ENCODE measurements around the gene ENOSF1. TPM values are rescaled to one million over a fixed set of nuclear protein-coding genes. Genes with fewer than 3 reads are reported as not detected.

Gene ENOSF1
- polyA plus RNA-seq, 2 of the 4 experiments (the other 2 are of a cell fraction), result 27.3 to 30.0 TPM

DNA sequence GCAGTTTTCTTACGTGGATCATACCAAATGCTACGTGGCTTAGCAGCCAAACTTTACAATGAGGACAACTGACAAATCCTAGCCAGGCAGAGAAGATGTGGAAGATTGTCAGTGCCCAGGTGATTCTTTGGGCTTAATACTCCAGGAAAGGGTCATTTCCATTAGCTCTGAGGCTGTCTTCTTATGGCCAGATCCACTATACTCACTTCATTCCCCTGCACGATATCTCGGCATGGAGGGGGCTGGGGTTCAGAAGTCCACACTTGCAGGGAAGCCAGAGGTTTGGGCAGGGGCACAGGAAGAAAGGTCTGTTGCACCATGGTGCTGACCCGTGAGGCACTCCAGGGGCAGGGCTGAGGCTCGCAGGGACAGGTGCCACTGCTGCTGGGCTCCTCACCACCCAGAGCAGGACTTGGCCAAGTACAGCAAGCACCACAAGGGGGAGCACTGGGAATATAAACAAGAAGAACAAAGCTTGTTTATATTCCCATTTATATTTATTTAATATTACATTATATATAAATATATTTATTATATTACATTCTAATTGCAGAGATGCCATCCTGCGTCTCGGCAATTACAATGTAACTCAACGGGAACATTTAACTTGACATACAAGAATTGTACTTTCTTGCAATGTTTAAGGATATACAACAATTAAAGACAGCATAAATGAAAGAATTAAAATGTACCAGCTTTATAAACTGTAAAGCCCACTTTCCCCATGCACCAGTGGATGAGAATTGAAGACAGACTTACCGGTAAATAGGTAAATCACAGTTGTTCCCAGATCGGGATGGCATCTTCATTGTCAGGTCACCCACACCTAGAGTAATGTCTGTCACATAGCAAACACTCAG lies 88.4 kb downstream of the ENOSF1 start:
- peak; percentile 18 to 73 for DNase-seq (ENCODE audit: low read depth in 1 of 2, low spot score in 1 of 2)
- Histone ChIP-seq H3K4me3 (no peak overlapping the region), H3K9me3 (no peaks in the 10 kb centered on the region), H3K27ac (no peak overlapping the region), H3K4me2 (no peak overlapping the region), H3K4me1 (no peaks in the 10 kb centered on the region)
- no peak for FAIRE-seq
- ChIA-PET POLR2A (interaction anchor here (1.2 to 1.9 kb wide), 2 partner anchors 34 to 89 kb away, joined by 3 to 7 read pairs; partner anchors contain the start of genes ENOSF1 and TYMS), CTCF (interaction anchor here (0.6 to 7.7 kb wide), 37 partner anchors 9 to 368 kb away, joined by 3 to 94 read pairs (median 4); partner anchors contain the start of genes ENOSF1 and TYMS)
- TF ChIP-seq, protein P1, sequence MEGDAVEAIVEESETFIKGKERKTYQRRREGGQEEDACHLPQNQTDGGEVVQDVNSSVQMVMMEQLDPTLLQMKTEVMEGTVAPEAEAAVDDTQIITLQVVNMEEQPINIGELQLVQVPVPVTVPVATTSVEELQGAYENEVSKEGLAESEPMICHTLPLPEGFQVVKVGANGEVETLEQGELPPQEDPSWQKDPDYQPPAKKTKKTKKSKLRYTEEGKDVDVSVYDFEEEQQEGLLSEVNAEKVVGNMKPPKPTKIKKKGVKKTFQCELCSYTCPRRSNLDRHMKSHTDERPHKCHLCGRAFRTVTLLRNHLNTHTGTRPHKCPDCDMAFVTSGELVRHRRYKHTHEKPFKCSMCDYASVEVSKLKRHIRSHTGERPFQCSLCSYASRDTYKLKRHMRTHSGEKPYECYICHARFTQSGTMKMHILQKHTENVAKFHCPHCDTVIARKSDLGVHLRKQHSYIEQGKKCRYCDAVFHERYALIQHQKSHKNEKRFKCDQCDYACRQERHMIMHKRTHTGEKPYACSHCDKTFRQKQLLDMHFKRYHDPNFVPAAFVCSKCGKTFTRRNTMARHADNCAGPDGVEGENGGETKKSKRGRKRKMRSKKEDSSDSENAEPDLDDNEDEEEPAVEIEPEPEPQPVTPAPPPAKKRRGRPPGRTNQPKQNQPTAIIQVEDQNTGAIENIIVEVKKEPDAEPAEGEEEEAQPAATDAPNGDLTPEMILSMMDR (IDR thresholded peaks at IDR 0.05), result peak; percentile 62
- TF ChIP-seq FOSL2 (IDR thresholded peaks at IDR 0.05), result no peak
- no peak for TF ChIP-seq FOSL2 (CRISPR knock-in tag; IDR thresholded peaks at IDR 0.05)
- TF ChIP-seq SMC3 (IDR thresholded peaks at IDR 0.05), result peak; percentile 61
- TF ChIP-seq MYC (IDR thresholded peaks at IDR 0.05; ENCODE audit: borderline replicate concordance, low read length), result no peak
- no peak for TF ChIP-seq NFE2L2 (conservative IDR thresholded peaks at IDR 0.05; ENCODE audit: low read length)
- TF ChIP-seq RAD21 (conservative IDR thresholded peaks at IDR 0.05 in 1 of 2, IDR thresholded peaks at IDR 0.05 in 1 of 2), result peak; percentile 62 to 63
- ATAC-seq, result peak; percentile 89 to 93
- WGBS (ENCODE audit: missing lambda C conversion rate), result 32% methylated on average over 10 of the region's 11 CpGs

GRCh38 chr18:622289-622688 lies 90.1 kb downstream of the ENOSF1 start:
- FAIRE-seq (no peak), ATAC-seq (no peak), DNase-seq (ENCODE audit: low read depth in 1 of 2, low spot score in 1 of 2) (no peak)
- no peak overlapping the region for H3K4me2 ChIP-seq
- ChIA-PET POLR2A (no interaction called here), CTCF (interaction anchor here (7.7 kb wide), 1 partner anchor 209 kb away, joined by 94 read pairs; no protein-coding TSS in a partner anchor)
- no peak overlapping the region for H3K4me3 ChIP-seq
- no peaks in the 10 kb centered on the region for H3K4me1 ChIP-seq
- WGBS (ENCODE audit: missing lambda C conversion rate), result 51% methylated on average over 6 of the region's 6 CpGs
- no peak overlapping the region for H3K27ac ChIP-seq
- no peak for TF ChIP-seq MAZ (IDR thresholded peaks at IDR 0.05; ENCODE audit: borderline replicate concordance, low read depth, low read length)
- no peak for TF ChIP-seq HOXB13 (CRISPR knock-in tag; IDR thresholded peaks at IDR 0.05; ENCODE audit: low read depth)
- TF ChIP-seq JUN (IDR thresholded peaks at IDR 0.05), result no peak
- TF ChIP-seq NR3C1 (IDR thresholded peaks at IDR 0.05), result no peak
- TF ChIP-seq CHD4 (IDR thresholded peaks at IDR 0.05; ENCODE audit: borderline replicate concordance), result no peak
- no peak for TF ChIP-seq EHF (CRISPR knock-in tag; IDR thresholded peaks at IDR 0.05)
- TF ChIP-seq RARB (CRISPR knock-in tag; IDR thresholded peaks at IDR 0.05), result no peak
- no peak for TF ChIP-seq ZSCAN20 (CRISPR knock-in tag; IDR thresholded peaks at IDR 0.05)
- TF ChIP-seq, protein P2, sequence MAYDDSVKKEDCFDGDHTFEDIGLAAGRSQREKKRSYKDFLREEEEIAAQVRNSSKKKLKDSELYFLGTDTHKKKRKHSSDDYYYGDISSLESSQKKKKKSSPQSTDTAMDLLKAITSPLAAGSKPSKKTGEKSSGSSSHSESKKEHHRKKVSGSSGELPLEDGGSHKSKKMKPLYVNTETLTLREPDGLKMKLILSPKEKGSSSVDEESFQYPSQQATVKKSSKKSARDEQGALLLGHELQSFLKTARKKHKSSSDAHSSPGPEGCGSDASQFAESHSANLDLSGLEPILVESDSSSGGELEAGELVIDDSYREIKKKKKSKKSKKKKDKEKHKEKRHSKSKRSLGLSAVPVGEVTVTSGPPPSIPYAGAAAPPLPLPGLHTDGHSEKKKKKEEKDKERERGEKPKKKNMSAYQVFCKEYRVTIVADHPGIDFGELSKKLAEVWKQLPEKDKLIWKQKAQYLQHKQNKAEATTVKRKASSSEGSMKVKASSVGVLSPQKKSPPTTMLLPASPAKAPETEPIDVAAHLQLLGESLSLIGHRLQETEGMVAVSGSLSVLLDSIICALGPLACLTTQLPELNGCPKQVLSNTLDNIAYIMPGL (CRISPR knock-in tag; IDR thresholded peaks at IDR 0.05; ENCODE audit: borderline replicate concordance), result no peak
- TF ChIP-seq, protein P3, sequence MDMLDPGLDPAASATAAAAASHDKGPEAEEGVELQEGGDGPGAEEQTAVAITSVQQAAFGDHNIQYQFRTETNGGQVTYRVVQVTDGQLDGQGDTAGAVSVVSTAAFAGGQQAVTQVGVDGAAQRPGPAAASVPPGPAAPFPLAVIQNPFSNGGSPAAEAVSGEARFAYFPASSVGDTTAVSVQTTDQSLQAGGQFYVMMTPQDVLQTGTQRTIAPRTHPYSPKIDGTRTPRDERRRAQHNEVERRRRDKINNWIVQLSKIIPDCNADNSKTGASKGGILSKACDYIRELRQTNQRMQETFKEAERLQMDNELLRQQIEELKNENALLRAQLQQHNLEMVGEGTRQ (IDR thresholded peaks at IDR 0.05), result no peak
- H3K9me3 ChIP-seq, result no peaks in the 10 kb centered on the region

Data from A549 (cell line).